GM12878 (cell line): ENCODE measurements around the gene CTIF. TPM values are rescaled to one million over a fixed set of nuclear protein-coding genes. Genes with fewer than 3 reads are reported as not detected.

ENCODE experiments used
- ATAC-seq: fragments of 200-7000 bp; cut with Tn5 transposase; 3 replicates; pipeline ENCODE4 v1.9.1; 2020; ENCODE audit warnings: mild to moderate bottlenecking, moderate library complexity
- BruUV-seq: library from RNA; stranded (reverse); fragments of 400-500 nt; replicated peaks from 2 replicates; lab custom pipeline; 2021; lab: Mats Ljungman, UMichigan
- CTCF ChIA-PET: fragments of 300-600 bp; sonication (Branson Sonifier 250); formaldehyde crosslinking; extraction: SDS; loops from one replicate; lab custom pipeline; 2021; ENCODE audit warnings: inconsistent platforms; lab: Yijun Ruan, JAX
- POLR2A ChIA-PET: fragments of 350-600 bp; formaldehyde crosslinking; extraction: SDS; loops from one replicate; lab custom pipeline; 2021; ENCODE audit warnings: inconsistent platforms; lab: Charles Lee
- RAD21 ChIA-PET: fragments of 300-600 bp; sonication (Branson Sonifier 250); formaldehyde crosslinking; loops from one replicate; lab custom pipeline; 2023; ENCODE audit warnings: antibody characterized with exemption; ENCODE audit not compliant: unreplicated experiment; lab: Charles Lee
- SMC1A ChIA-PET: fragments of 300-600 bp; sonication (Branson Sonifier 250); formaldehyde crosslinking; loops from one replicate; lab custom pipeline; 2023; ENCODE audit not compliant: unreplicated experiment, uncharacterized antibody; lab: Charles Lee
- DNase-seq: peaks from one replicate; pipeline ENCODE4 v3.0.0-alpha.2; 2011; ENCODE audit warnings: low read depth, low spot score
- FAIRE-seq: peaks from 3 replicates; lab custom pipeline; 2011; peaks lifted over from hg19 to GRCh38; lab: Jason Lieb, UNC
- H2AFZ ChIP-seq: 2 replicates; pipeline ENCODE4 v1.6.0; 2011; ENCODE audit warnings: low read depth, low read length, control low read depth; ENCODE audit not compliant: control insufficient read depth
- H3K27ac ChIP-seq: 2 replicates; pipeline ENCODE4 v1.5.1; 2011; ENCODE audit warnings: control low read depth; ENCODE audit not compliant: control insufficient read depth, insufficient read depth
- H3K27me3 ChIP-seq, 2 experiments: replicated peaks in 1 of 2; 2 replicates each; pipeline versions ENCODE4 v1.6.0 to v1.6.1; 2011; ENCODE audit warnings: low read length in 1 of 2; ENCODE audit not compliant: control insufficient read depth in 2 of 2, insufficient read depth in 2 of 2
- H3K36me3 ChIP-seq, 2 experiments: 2 replicates each; pipeline ENCODE4 v1.5.1; 2011; ENCODE audit warnings: low read length in 1 of 2; ENCODE audit not compliant: control insufficient read depth in 2 of 2, insufficient read depth in 2 of 2
- H3K4me1 ChIP-seq: 2 replicates; pipeline ENCODE4 v1.6.1; 2011; ENCODE audit warnings: mild to moderate bottlenecking, low read length, moderate library complexity, mixed read lengths; ENCODE audit not compliant: control insufficient read depth, insufficient read depth
- H3K4me2 ChIP-seq: 2 replicates; pipeline ENCODE4 v1.6.0; 2011; ENCODE audit warnings: control low read depth; ENCODE audit not compliant: control insufficient read depth, insufficient read depth
- H3K4me3 ChIP-seq: fragments of 200-600 bp; sonication (generic); 2 replicates; pipeline ENCODE4 v1.5.1; 2016
- H3K79me2 ChIP-seq: 2 replicates; pipeline ENCODE4 v1.6.0; 2011; ENCODE audit warnings: low read length; ENCODE audit not compliant: control insufficient read depth, insufficient read depth
- H3K9ac ChIP-seq: 2 replicates; pipeline ENCODE4 v1.8.0; 2011; ENCODE audit warnings: low read length, control low read depth, mixed read lengths; ENCODE audit not compliant: control insufficient read depth, insufficient read depth
- H3K9me3 ChIP-seq: replicated peaks from 3 replicates; pipeline ENCODE4 v1.5.1; 2011; ENCODE audit warnings: mild to moderate bottlenecking, low read length; ENCODE audit not compliant: control insufficient read depth, insufficient read depth
- H4K20me1 ChIP-seq: 2 replicates; pipeline ENCODE4 v1.6.0; 2011; ENCODE audit not compliant: control insufficient read depth, insufficient read depth
- BCL11A ChIP-seq: IDR thresholded peaks from 2 replicates; pipeline ENCODE4 v1.6.1; 2011; ENCODE audit warnings: low read depth, low read length
- BRCA1 ChIP-seq: IDR thresholded peaks from 2 replicates; pipeline ENCODE4 v1.6.1; 2011; ENCODE audit warnings: low read depth, low read length, improper control_type of control experiment
- FOXM1 ChIP-seq: IDR thresholded peaks from 2 replicates; pipeline ENCODE4 v1.6.1; 2012; ENCODE audit warnings: low read depth, mild to moderate bottlenecking, inconsistent platforms, low read length, moderate library complexity
- HCFC1 ChIP-seq: fragments of 150-350 bp; IDR thresholded peaks from 2 replicates; pipeline ENCODE4 v1.6.1; 2014; ENCODE audit warnings: low read length
- MEF2B ChIP-seq: fragments of 450-650 bp; IDR thresholded peaks from 2 replicates; pipeline ENCODE4 v1.6.1; 2018; ENCODE audit warnings: mild to moderate bottlenecking, moderate library complexity; ENCODE audit not compliant: partially characterized antibody, poor library complexity, severe bottlenecking
- TARDBP ChIP-seq: IDR thresholded peaks from 2 replicates; pipeline ENCODE4 v1.6.1; 2016; ENCODE audit warnings: borderline replicate concordance
- TCF3 ChIP-seq: IDR thresholded peaks from 2 replicates; pipeline ENCODE4 v1.6.1; 2012; ENCODE audit warnings: low read depth, mild to moderate bottlenecking, low read length, borderline replicate concordance; ENCODE audit not compliant: insufficient read depth
- WGBS: methylation state at CpG from one replicate; pipeline ENCODE4 v1.1.6; 2016; ENCODE audit warnings: low lambda C conversion rate; ENCODE audit not compliant: insufficient replicate concordance, insufficient coverage; ENCODE audit errors: missing lambda C conversion rate; 5-methylcytosine and 5-hydroxymethylcytosine counted together
- in situ Hi-C: fragments of 300-500 bp; cut with MboI; formaldehyde crosslinking; loops from 9 replicates; pipeline ENCODE4 v1.14.3; 2018; ENCODE audit warnings: mixed read lengths
- intact Hi-C: fragments of 100-400 bp; cut with micrococcal nuclease; formaldehyde crosslinking; loops from one replicate; pipeline ENCODE4 v1.14.2; 2022; ENCODE audit not compliant: unreplicated experiment
- polyA plus RNA-seq, 11 experiments: library from polyadenylated mRNA; depleted of rRNA in 4 of 11; unstranded in 6 of 11; stranded (reverse) in 5 of 11; fragments of >200 nt; fragmentation: Nextera tagmentation in 4 of 11; fragmentation: Illumina TruSeq in 1 of 11; extraction: Ambion mirVana in 4 of 11; extraction: Trizol in 1 of 11; gene quantifications; 1 replicate in 1 of 11; 2 replicates in 10 of 11; pipeline versions ENCODE4 v1.2.1 to v1.2.3, GENCODE V29; 2011 to 2016; ENCODE audit warnings: inconsistent platforms in 2 of 11, missing spikeins in 2 of 11, low read depth in 1 of 11
- total RNA-seq, 4 experiments: library from RNA; depleted of rRNA in 3 of 4; stranded (reverse); fragments of >200 nt in 3 of 4; fragmentation: Illumina TruSeq in 1 of 4; extraction: Trizol in 1 of 4; gene quantifications; 2 replicates each; pipeline versions ENCODE4 v1.2.1 to v1.2.3, GENCODE V29; 2013 to 2021
- TF ChIP-seq, protein P1 (sequence below): fragments of 450-650 bp; IDR thresholded peaks from 2 replicates; pipeline ENCODE4 v1.6.1; 2017; ENCODE audit warnings: borderline replicate concordance
- TF ChIP-seq, protein P2 (sequence below): fragments of 450-650 bp; formaldehyde crosslinking; IDR thresholded peaks from 2 replicates; pipeline ENCODE4 v1.4.0; 2020; ENCODE audit warnings: mild to moderate bottlenecking, moderate library complexity
- TF ChIP-seq, protein P3 (sequence below): IDR thresholded peaks from 2 replicates; pipeline ENCODE4 v1.6.1; 2012; ENCODE audit warnings: improper control_type of control experiment, low read depth, low read length; ENCODE audit not compliant: insufficient replicate concordance

CTIF gene
- total and polyA plus RNA-seq, 10 of the 15 experiments (the other 5 are each of a cell fraction or from before 2014, with no cell fraction given) = 0.06 to 11.6 (median 2.5) TPM

DNA sequence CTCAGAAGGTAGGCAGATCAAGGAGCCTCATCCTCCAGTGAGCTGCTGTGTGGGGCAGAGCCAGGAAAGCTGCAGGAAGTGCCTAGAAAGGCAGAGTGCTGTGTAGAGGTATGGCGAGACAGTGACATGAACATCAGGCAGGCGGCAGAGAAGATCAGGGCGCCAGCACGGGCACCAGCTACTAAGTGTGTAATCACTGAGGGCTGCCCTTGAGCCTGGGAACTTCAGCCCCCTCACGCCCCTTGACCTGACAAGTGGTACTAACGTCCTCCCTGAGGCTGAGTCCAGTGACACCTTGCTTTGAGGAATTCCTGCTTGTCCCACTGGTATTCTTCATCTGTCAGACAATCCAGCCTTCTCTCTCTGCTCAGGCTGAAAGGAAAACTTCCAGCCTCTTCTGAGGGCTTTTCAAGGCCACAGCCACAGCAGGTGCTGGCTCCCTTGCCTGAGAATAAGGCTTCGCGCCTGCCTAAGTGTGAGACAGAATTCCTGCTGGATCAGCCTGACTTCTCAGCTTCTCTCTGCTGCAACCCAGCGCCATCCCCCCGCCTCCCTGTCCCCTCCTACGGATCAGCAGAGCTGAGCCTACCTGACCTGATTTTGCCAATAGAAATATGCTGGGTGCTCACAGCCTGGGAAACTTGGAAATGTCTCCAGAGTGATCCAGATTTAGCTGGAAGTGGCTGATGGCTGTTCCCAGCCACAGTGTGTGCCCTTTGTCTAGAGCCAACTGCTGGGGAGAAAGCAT is 263.9 kb downstream of the CTIF start:
- BruUV-seq = no TSS peak
- no peak for DNase-seq
- peaks cover 0 to 2% of the 10 kb centered on the region in 2 experiments; a peak in 1 of 4 replicates for H3K36me3 ChIP-seq
- in situ Hi-C loops = loop anchor here (25.0 kb wide), 1 partner anchor 1485 kb away; the partner anchor contains the start of genes CXXC1 and MBD1
- POLR2A ChIA-PET = interaction anchor here (0.6 to 3.2 kb wide), 9 partner anchors 8 to 246 kb away, joined by 3 to 31 read pairs (median 16); no protein-coding TSS in a partner anchor
- H3K79me2 ChIP-seq = no peaks in the 10 kb centered on the region
- TF ChIP-seq, protein P1, sequence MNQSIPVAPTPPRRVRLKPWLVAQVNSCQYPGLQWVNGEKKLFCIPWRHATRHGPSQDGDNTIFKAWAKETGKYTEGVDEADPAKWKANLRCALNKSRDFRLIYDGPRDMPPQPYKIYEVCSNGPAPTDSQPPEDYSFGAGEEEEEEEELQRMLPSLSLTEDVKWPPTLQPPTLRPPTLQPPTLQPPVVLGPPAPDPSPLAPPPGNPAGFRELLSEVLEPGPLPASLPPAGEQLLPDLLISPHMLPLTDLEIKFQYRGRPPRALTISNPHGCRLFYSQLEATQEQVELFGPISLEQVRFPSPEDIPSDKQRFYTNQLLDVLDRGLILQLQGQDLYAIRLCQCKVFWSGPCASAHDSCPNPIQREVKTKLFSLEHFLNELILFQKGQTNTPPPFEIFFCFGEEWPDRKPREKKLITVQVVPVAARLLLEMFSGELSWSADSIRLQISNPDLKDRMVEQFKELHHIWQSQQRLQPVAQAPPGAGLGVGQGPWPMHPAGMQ = no peak
- TF ChIP-seq MEF2B (no peak), FOXM1 (no peak), TARDBP (no peak), BRCA1 (no peak), TCF3 (no peak), BCL11A (no peak), HCFC1 (no peak)
- TF ChIP-seq, protein P2, sequence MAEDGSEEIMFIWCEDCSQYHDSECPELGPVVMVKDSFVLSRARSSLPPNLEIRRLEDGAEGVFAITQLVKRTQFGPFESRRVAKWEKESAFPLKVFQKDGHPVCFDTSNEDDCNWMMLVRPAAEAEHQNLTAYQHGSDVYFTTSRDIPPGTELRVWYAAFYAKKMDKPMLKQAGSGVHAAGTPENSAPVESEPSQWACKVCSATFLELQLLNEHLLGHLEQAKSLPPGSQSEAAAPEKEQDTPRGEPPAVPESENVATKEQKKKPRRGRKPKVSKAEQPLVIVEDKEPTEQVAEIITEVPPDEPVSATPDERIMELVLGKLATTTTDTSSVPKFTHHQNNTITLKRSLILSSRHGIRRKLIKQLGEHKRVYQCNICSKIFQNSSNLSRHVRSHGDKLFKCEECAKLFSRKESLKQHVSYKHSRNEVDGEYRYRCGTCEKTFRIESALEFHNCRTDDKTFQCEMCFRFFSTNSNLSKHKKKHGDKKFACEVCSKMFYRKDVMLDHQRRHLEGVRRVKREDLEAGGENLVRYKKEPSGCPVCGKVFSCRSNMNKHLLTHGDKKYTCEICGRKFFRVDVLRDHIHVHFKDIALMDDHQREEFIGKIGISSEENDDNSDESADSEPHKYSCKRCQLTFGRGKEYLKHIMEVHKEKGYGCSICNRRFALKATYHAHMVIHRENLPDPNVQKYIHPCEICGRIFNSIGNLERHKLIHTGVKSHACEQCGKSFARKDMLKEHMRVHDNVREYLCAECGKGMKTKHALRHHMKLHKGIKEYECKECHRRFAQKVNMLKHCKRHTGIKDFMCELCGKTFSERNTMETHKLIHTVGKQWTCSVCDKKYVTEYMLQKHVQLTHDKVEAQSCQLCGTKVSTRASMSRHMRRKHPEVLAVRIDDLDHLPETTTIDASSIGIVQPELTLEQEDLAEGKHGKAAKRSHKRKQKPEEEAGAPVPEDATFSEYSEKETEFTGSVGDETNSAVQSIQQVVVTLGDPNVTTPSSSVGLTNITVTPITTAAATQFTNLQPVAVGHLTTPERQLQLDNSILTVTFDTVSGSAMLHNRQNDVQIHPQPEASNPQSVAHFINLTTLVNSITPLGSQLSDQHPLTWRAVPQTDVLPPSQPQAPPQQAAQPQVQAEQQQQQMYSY (CRISPR knock-in tag) = no peak
- TF ChIP-seq, protein P3, sequence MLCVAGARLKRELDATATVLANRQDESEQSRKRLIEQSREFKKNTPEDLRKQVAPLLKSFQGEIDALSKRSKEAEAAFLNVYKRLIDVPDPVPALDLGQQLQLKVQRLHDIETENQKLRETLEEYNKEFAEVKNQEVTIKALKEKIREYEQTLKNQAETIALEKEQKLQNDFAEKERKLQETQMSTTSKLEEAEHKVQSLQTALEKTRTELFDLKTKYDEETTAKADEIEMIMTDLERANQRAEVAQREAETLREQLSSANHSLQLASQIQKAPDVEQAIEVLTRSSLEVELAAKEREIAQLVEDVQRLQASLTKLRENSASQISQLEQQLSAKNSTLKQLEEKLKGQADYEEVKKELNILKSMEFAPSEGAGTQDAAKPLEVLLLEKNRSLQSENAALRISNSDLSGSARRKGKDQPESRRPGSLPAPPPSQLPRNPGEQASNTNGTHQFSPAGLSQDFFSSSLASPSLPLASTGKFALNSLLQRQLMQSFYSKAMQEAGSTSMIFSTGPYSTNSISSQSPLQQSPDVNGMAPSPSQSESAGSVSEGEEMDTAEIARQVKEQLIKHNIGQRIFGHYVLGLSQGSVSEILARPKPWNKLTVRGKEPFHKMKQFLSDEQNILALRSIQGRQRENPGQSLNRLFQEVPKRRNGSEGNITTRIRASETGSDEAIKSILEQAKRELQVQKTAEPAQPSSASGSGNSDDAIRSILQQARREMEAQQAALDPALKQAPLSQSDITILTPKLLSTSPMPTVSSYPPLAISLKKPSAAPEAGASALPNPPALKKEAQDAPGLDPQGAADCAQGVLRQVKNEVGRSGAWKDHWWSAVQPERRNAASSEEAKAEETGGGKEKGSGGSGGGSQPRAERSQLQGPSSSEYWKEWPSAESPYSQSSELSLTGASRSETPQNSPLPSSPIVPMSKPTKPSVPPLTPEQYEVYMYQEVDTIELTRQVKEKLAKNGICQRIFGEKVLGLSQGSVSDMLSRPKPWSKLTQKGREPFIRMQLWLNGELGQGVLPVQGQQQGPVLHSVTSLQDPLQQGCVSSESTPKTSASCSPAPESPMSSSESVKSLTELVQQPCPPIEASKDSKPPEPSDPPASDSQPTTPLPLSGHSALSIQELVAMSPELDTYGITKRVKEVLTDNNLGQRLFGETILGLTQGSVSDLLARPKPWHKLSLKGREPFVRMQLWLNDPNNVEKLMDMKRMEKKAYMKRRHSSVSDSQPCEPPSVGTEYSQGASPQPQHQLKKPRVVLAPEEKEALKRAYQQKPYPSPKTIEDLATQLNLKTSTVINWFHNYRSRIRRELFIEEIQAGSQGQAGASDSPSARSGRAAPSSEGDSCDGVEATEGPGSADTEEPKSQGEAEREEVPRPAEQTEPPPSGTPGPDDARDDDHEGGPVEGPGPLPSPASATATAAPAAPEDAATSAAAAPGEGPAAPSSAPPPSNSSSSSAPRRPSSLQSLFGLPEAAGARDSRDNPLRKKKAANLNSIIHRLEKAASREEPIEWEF = no peak
- TF ChIP-seq, all 136 proteins: peak for 0
- Histone ChIP-seq H3K4me1 (peaks cover 61% of the 10 kb centered on the region), H3K4me2 (no peak overlapping the region), H3K9me3 (no peaks in the 10 kb centered on the region), H3K27ac (peak overlapping the region; percentile 92), H2AFZ (no peak overlapping the region), H3K4me3 (no peak overlapping the region), H4K20me1 (no peaks in the 10 kb centered on the region), H3K9ac (no peak overlapping the region), H3K27me3 (no peaks in the 10 kb centered on the region)
- intact Hi-C loops = no loop called here
- FAIRE-seq = no peak
- ChIA-PET SMC1A (interaction anchor here (0.6 to 3.4 kb wide), 13 partner anchors 9 to 238 kb away, joined by 3 to 64 read pairs (median 12); no protein-coding TSS in a partner anchor), RAD21 (interaction anchor here (1.2 to 5.1 kb wide), 10 partner anchors 10 to 149 kb away, joined by 3 to 86 read pairs (median 24); no protein-coding TSS in a partner anchor), CTCF (interaction anchor here (1.6 to 3.2 kb wide), 3 partner anchors 24 to 66 kb away, joined by 4 to 36 read pairs (median 6); no protein-coding TSS in a partner anchor)
- no peak for ATAC-seq
- WGBS = 95% methylated on average over 11 of the region's 11 CpGs
